NCI-H146 (cell line): ENCODE measurements around the gene GALNT3.

Experiments used
- DNase-seq: peaks from one replicate; lab custom pipeline; 2025; lab: John Stamatoyannopoulos, UW

The GALNT3 gene

DNA sequence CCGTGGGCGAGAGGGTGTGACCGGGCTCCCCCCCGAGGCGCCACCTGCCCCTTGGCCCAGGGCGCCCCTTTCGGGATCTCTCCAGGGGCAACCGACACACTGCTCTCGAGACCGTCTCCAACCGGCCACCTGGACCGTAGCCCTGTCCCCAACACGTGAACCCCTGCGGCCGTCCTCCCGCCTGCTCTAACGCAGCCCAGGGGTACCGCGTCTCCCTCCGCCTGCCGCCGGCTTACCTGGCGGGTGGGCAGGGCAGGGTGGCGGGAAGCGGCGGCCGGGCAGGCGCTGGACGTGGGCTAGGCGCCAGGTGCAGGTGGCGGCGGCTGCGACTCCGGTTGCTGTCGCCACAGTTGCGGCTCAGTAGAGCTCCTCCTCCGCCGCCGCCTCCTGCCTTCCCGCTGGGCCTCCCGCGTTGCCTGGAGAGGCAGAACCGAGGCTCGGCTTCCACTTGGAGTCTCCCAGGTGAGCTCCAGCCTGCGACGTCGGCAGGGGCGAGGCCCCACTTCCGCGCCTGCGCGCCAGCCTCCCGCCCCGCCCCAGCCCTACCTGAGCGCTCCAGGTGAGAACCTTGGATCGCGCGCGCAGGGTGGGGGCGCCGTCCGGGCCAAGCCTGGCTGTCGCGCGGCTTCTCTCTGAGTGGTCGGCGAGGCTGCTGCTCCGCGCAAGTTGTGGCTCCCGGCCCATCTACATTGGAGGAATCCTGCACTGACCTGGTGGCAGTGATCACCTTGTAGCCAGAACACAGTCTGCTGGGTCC, at the start of gene GALNT3:
TSS of gene GALNT3 (minus strand) at position 469 of the 757 bp plus-strand sequence. CDS start 23,547 bp downstream, outside the sequence.
- peak; percentile 96 for DNase-seq

DNA sequence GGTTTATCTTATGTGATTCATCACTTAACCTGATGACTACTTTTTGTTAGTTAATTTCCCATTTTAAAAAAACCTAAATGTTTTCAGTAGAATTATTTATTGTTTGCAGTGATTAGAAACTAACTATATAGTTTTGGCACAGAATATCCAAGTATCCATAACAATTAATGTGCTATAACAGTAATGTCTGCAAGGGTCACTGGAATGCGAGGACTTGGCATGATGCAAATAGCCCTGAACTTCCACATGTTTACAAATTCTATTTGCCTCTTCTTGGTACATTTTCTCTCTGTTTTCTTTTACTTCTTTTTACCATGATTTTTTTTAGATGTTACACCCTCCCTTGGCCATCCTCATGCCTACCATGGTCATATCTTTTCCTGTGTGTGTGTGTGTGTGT, 49.3 kb upstream of the GALNT3 start:
- no peak for DNase-seq

GRCh38 chr2:165840333-165840958, 46.4 kb upstream of the GALNT3 start:
- no peak for DNase-seq

DNA sequence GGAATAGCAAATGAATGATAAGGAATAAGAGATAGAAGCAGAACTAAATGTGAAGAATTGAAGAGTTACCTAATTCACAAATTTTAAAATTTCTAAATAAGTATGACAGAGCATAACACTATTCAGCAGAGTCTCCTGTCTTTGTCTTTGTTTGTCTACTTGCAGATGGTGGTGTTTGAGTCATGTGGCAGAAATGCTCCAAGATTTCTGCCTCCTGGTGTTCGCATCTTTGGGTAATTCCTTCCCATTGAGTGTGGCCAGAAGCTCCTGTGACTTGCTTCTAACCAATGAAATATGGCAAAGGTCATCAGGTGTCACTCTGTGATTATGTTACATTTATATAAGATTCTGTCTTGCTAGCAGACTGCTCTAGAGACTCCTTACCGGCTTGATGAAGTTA, 45.6 kb upstream of the GALNT3 start:
- no peak for DNase-seq

GRCh38 chr2:165837122-165837521, 43.1 kb upstream of the GALNT3 start:
- no peak for DNase-seq

GRCh38 chr2:165835363-165835762, 41.3 kb upstream of the GALNT3 start:
- DNase-seq, result no peak

GRCh38 chr2:165833156-165833555, 39.1 kb upstream of the GALNT3 start:
- no peak for DNase-seq

GRCh38 chr2:165827921-165828276, 33.9 kb upstream of the GALNT3 start:
- DNase-seq, result no peak

DNA sequence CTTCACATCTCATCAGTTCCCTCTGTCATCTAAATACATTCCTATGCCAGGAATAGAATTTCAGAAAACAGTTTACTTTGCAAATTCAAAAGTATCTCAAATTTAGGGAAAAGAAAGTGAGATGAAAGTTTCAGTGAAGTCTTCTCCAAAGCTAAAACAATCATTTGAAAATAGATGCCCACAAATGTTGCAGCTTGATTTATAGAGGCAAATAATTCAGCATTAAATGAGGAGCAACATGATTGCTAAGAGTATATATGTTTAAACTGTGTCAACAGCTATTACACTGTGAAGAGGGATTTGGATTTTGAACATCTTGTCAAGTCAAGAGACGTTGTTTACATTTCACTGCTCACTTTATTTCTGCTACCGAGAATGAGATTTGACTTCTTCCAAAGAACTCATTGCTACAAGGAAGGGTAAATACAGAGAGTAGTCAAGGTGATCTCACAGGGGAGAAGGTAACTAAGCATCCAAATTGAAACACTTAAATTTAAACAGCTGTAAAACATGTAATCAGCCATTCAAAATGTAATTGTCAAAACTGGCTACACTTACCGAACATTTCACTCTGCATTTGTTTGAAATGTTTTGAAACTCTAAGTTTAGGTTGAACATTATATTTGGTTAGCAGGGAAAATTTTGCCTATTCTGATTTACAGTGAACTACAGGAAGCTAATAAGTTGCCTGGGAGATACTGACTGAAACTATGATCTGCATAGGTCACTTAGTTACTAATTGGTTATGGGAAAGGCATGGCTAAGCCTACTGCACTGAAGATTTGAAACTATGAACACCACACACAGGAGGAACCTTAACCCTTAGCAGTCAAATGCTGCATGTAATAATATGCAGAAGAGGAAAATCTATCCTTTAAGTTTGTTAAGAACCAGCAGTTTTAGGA, 33.2 kb upstream of the GALNT3 start:
- no peak for DNase-seq

- peak; percentile 36 for DNase-seq
These were observed 31.0 kb upstream of the GALNT3 start for GRCh38 chr2:165825041-165825440.

DNA sequence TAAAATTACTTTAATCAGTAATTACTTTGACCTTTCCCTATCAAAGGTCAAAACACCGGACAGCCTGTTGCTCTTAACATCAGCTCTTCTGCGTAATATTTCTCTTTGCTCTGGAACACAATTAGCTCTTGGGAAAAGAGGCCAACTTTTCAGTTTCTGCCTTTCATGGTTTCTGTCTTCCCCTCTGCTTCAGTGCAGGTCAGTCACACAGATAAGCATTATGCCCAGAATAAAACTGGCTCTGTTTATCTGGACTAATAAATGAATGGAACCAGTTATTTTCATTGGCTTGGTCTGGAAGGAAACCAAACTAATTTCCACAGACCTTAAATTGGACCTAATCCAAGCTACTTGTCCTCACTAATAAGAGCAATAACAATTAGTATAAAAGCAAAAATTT, 26.2 kb upstream of the GALNT3 start:
- no peak for DNase-seq

- DNase-seq, result no peak
These were observed 24.9 kb upstream of the GALNT3 start for GRCh38 chr2:165818920-165819319.

GRCh38 chr2:165815299-165816141, 21.5 kb upstream of the GALNT3 start:
- DNase-seq, result no peak

- DNase-seq, result no peak
These were observed 20.4 kb upstream of the GALNT3 start for GRCh38 chr2:165814473-165814872.

DNA sequence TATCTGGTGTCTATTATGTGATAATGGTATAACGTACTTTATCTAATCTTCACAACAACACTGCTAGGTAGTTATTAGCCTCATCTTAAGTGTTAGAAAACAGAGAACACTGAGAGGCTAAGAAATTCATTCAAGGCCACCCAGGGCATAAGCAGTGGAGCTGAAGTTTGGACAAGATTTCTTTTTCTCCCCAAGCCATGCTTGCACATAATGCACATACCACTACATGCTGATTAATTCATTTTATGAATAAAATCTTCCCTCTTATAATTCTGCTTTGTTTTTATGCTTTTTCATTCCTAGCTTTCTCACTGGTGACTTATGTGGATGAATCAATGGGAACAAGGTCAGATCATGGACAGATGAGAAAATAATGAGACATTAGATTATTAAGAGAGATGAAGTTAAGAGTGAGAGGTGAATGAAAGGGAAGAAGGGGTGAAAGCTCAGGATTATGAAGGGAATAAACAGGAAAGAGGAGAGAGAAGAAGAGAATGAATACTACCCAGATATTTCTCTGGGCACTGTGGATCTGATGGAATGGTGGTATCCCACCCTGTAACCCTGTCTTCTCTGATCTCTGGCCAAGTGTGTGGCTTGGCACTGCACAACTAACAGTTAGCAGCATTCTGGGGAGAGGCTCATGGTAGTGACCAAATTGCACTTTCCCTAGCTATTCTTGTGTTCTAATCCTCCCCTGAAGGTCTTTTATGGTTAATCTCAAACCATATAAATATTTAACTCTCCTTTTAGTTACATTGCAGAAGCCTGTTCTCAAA, 17.7 kb upstream of the GALNT3 start:
- no peak for DNase-seq

DNA sequence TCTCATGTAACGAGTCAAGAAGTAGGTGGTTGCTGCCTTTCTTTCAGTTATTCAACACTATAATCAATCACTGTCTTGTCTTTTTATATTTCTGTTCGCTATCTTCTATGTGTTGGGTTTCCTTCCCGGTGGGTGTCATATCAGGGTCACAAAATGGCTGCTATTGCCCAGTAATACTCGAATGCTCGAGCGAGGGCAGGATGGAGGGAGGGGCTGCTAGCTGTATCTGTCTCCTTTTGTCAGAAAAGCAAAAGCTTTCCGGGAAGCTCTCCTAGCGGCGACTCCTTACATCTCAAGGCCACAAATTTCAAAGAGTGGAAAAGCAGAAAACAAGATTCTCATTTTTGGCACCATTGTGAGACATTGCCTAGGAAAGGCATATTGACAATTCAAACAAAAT, 16.4 kb upstream of the GALNT3 start:
- no peak for DNase-seq

DNA sequence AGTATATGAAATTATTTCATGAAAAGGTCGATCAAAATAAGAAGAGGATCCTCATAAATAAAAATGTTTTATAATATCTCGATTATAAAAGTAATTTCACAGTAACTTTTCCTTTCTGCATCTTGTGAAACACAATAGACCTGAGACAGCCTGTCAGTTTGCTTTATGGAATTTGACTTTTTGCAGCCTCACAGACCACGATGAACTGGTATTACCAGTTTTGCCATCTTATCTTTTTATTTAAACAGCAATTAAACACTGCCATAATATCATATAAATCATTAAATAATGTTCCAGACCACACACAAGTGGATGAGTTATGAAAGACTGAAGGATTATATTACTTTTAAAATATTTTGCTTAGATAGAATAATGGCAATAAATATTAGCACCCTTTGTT, 10.7 kb upstream of the GALNT3 start:
- DNase-seq, result no peak

GRCh38 chr2:165803123-165803760, 9.2 kb upstream of the GALNT3 start:
- DNase-seq, result no peak

DNA sequence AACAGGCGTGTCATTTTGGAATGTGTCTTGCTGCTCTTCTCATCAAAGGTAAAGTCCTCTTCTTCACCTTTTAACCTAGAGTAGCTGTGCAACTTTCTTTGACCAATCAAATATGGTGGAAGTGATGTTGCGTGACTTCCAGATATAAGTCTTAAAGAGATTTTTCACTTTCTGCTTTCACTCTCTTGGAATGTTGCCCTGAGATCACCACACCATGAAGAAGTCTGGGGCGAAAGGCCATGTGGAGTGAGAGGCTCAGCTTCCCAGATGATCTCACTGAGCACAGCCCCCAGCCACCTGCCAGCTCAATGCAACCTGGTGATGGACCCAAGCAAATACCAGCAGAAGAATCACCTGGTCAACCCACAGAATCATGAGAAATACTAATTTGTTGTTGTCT, 7.1 kb upstream of the GALNT3 start:
- DNase-seq, result no peak

- no peak for DNase-seq
These were observed 2.9 kb upstream of the GALNT3 start for GRCh38 chr2:165796819-165797530.
